ENCODE measurements around the gene ECSCR. TPM values are rescaled to one million over a fixed set of nuclear protein-coding genes. Genes with fewer than 3 reads are reported as not detected.
A peak's percentile ranks its signal among the peaks of the same experiment; 100 is the strongest.

Gene ECSCR
- total RNA-seq, 2 donors from 2014 or later, result 30.1 to 35.4 TPM

- no peak for TF ChIP-seq CTCF (IDR thresholded peaks at IDR 0.05)
- H3K4me3 ChIP-seq, result no peak overlapping the region
- no peak for DNase-seq (ENCODE audit: low spot score)
- peak overlapping the region; percentile 78 to 94 for H3K27ac ChIP-seq
- H3K9me3 ChIP-seq, result no peaks in the 10 kb centered on the region
- no peaks in the 10 kb centered on the region for H3K27me3 ChIP-seq
- H3K4me1 ChIP-seq, result peaks cover 0 to 68% of the 10 kb centered on the region in 2 donors
- H3K36me3 ChIP-seq, result peaks cover 11% of the 10 kb centered on the region
Measured at GRCh38 chr5:139417214-139417613, 45.3 kb downstream of the ECSCR start.

GRCh38 chr5:139416651-139417050, 45.9 kb downstream of the ECSCR start:
- no peaks in the 10 kb centered on the region for H3K9me3 ChIP-seq
- no peak for TF ChIP-seq CTCF (IDR thresholded peaks at IDR 0.05)
- H3K4me3 ChIP-seq, result no peak overlapping the region
- peaks cover 11% of the 10 kb centered on the region for H3K36me3 ChIP-seq
- H3K27me3 ChIP-seq, result no peaks in the 10 kb centered on the region
- no peak for DNase-seq (ENCODE audit: low spot score)
- H3K4me1 ChIP-seq, result peaks cover 0 to 68% of the 10 kb centered on the region in 2 donors
- H3K27ac ChIP-seq, result peak overlapping the region; percentile 78 to 94

- no peak for DNase-seq (ENCODE audit: low spot score)
- H3K9me3 ChIP-seq, result no peaks in the 10 kb centered on the region
- TF ChIP-seq CTCF (IDR thresholded peaks at IDR 0.05), result no peak
- no peaks in the 10 kb centered on the region for H3K27me3 ChIP-seq
- H3K36me3 ChIP-seq, result peaks cover 11% of the 10 kb centered on the region
- peak overlapping the region; percentile 78 to 94 for H3K27ac ChIP-seq
- no peak overlapping the region for H3K4me3 ChIP-seq
- H3K4me1 ChIP-seq, result peaks cover 0 to 68% of the 10 kb centered on the region in 2 donors
Measured at GRCh38 chr5:139415869-139416268, 46.7 kb downstream of the ECSCR start.

GRCh38 chr5:139415221-139415861, 47.2 kb downstream of the ECSCR start:
- Histone ChIP-seq H3K4me3 (no peak overlapping the region), H3K36me3 (peaks cover 11% of the 10 kb centered on the region), H3K4me1 (peaks cover 0 to 67% of the 10 kb centered on the region in 2 donors)

GRCh38 chr5:139414581-139415130, 47.9 kb downstream of the ECSCR start:
- TF ChIP-seq CTCF (IDR thresholded peaks at IDR 0.05), result no peak
- no peak overlapping the region for H3K4me3 ChIP-seq
- peaks cover 0 to 60% of the 10 kb centered on the region in 2 donors for H3K4me1 ChIP-seq
- DNase-seq (ENCODE audit: low spot score), result no peak
- H3K27ac ChIP-seq, result peak overlapping the region; percentile 78 to 94
- no peaks in the 10 kb centered on the region for H3K9me3 ChIP-seq
- no peaks in the 10 kb centered on the region for H3K27me3 ChIP-seq
- H3K36me3 ChIP-seq, result peaks cover 6% of the 10 kb centered on the region

More at GRCh38 chr5:139415221-139415861, 47.2 kb downstream of the ECSCR start:
- DNase-seq (ENCODE audit: low spot score), result no peak
- no peaks in the 10 kb centered on the region for H3K9me3 ChIP-seq
- H3K27ac ChIP-seq, result peak overlapping the region; percentile 78 to 94
- no peak for TF ChIP-seq CTCF (IDR thresholded peaks at IDR 0.05)
- H3K27me3 ChIP-seq, result no peaks in the 10 kb centered on the region
